ENCODE data around the gene EIF2AK3. TPM values are rescaled to one million over a fixed set of nuclear protein-coding genes. Genes with fewer than 3 reads are reported as not detected.
"Not testable (repeated sequence)": the region's sequence is repeated elsewhere in the genome, so short reads cannot be mapped to it uniquely, and the experiment has no call there.

The EIF2AK3 gene
- total RNA-seq, 1 donor from 2014 or later = 16.6 TPM

GRCh38 chr2:88651646-88652045 is 24.4 kb upstream of the EIF2AK3 start:
- no peak overlapping the region for H3K4me3 Mint-ChIP-seq (ENCODE audit: unreplicated experiment)
- TF ChIP-seq CTCF (IDR thresholded peaks at IDR 0.05) = no peak
- H3K27me3 Mint-ChIP-seq (ENCODE audit: unreplicated experiment) = peaks cover 11% of the 10 kb centered on the region
- H3K36me3 Mint-ChIP-seq (ENCODE audit: unreplicated experiment) = no peaks in the 10 kb centered on the region
- no peak overlapping the region for H3K27ac Mint-ChIP-seq (ENCODE audit: unreplicated experiment)
- H3K4me1 Mint-ChIP-seq (ENCODE audit: unreplicated experiment) = no peaks in the 10 kb centered on the region
- no peak for DNase-seq (ENCODE audit: extremely low spot score, unreplicated experiment)
- H3K9me3 Mint-ChIP-seq (ENCODE audit: unreplicated experiment) = no peaks in the 10 kb centered on the region

GRCh38 chr2:88645291-88645882 is 18.1 kb upstream of the EIF2AK3 start:
- DNase-seq (ENCODE audit: extremely low spot score, unreplicated experiment); H3K4me1 Mint-ChIP-seq (ENCODE audit: unreplicated experiment); H3K36me3 Mint-ChIP-seq (ENCODE audit: unreplicated experiment); H3K9me3 Mint-ChIP-seq (ENCODE audit: unreplicated experiment); H3K4me3 Mint-ChIP-seq (ENCODE audit: unreplicated experiment); H3K27ac Mint-ChIP-seq (ENCODE audit: unreplicated experiment): not testable (repeated sequence)
- peaks cover 41% of the 10 kb centered on the region for H3K27me3 Mint-ChIP-seq (ENCODE audit: unreplicated experiment)

GRCh38 chr2:88642278-88642677 is 15.0 kb upstream of the EIF2AK3 start:
- H3K4me1 Mint-ChIP-seq (ENCODE audit: unreplicated experiment) = no peaks in the 10 kb centered on the region
- DNase-seq (ENCODE audit: extremely low spot score, unreplicated experiment) = no peak

GRCh38 chr2:88641330-88641729 is 14.1 kb upstream of the EIF2AK3 start:
- Mint-ChIP-seq H3K36me3 (ENCODE audit: unreplicated experiment) (peaks cover 4% of the 10 kb centered on the region), H3K4me1 (ENCODE audit: unreplicated experiment) (no peaks in the 10 kb centered on the region), H3K27ac (ENCODE audit: unreplicated experiment) (no peak overlapping the region), H3K9me3 (ENCODE audit: unreplicated experiment) (peaks cover 19% of the 10 kb centered on the region), H3K27me3 (ENCODE audit: unreplicated experiment) (peaks cover 51% of the 10 kb centered on the region), H3K4me3 (ENCODE audit: unreplicated experiment) (no peak overlapping the region)
- DNase-seq (ENCODE audit: extremely low spot score, unreplicated experiment) = no peak
- TF ChIP-seq CTCF (IDR thresholded peaks at IDR 0.05) = no peak

More at GRCh38 chr2:88642278-88642677, 15.0 kb upstream of the EIF2AK3 start:
- Mint-ChIP-seq H3K36me3 (ENCODE audit: unreplicated experiment) (peaks cover 4% of the 10 kb centered on the region), H3K9me3 (ENCODE audit: unreplicated experiment) (peaks cover 19% of the 10 kb centered on the region), H3K27me3 (ENCODE audit: unreplicated experiment) (peaks cover 58% of the 10 kb centered on the region), H3K4me3 (ENCODE audit: unreplicated experiment) (no peak overlapping the region), H3K27ac (ENCODE audit: unreplicated experiment) (no peak overlapping the region)
- no peak for TF ChIP-seq CTCF (IDR thresholded peaks at IDR 0.05)

- DNase-seq (ENCODE audit: extremely low spot score, unreplicated experiment) = no peak
- no peaks in the 10 kb centered on the region for H3K4me1 Mint-ChIP-seq (ENCODE audit: unreplicated experiment)
- no peak overlapping the region for H3K4me3 Mint-ChIP-seq (ENCODE audit: unreplicated experiment)
- H3K27ac Mint-ChIP-seq (ENCODE audit: unreplicated experiment) = no peak overlapping the region
- TF ChIP-seq CTCF (IDR thresholded peaks at IDR 0.05) = no peak
- peaks cover 19% of the 10 kb centered on the region for H3K9me3 Mint-ChIP-seq (ENCODE audit: unreplicated experiment)
- peaks cover 4% of the 10 kb centered on the region for H3K36me3 Mint-ChIP-seq (ENCODE audit: unreplicated experiment)
- peaks cover 41% of the 10 kb centered on the region for H3K27me3 Mint-ChIP-seq (ENCODE audit: unreplicated experiment)
Observed at GRCh38 chr2:88639865-88640264, 12.6 kb upstream of the EIF2AK3 start.

Measured in osteocyte (in vitro differentiated cells).